Caco-2 (cell line): ENCODE data around the gene LRRK2. TPM values are rescaled to one million over a fixed set of nuclear protein-coding genes. Genes with fewer than 3 reads are reported as not detected.

ENCODE experiments used
- BruUV-seq: library from RNA; stranded (reverse); fragments of 400-500 nt; replicated peaks from 2 replicates; lab custom pipeline; 2021; lab: Mats Ljungman, UMichigan
- CTCF ChIA-PET: fragments of 300-600 bp; sonication (Branson Sonifier 250); formaldehyde crosslinking; loops from one replicate; lab custom pipeline; 2022; ENCODE audit warnings: antibody characterized with exemption; lab: Charles Lee
- POLR2A ChIA-PET: fragments of 300-600 bp; sonication (Branson Sonifier 250); formaldehyde crosslinking; loops from one replicate; lab custom pipeline; 2022; ENCODE audit warnings: antibody characterized with exemption; lab: Charles Lee
- DNase-seq, 2 experiments: peaks; one replicate each; pipeline versions ENCODE4 v3.0.0 to v3.0.0-alpha.2; 2020 to 2022
- H3K27me3 ChIP-seq: replicated peaks from 2 replicates; pipeline ENCODE4 v1.6.0; 2011; ENCODE audit warnings: low read length; ENCODE audit not compliant: control insufficient read depth, insufficient read depth
- H3K36me3 ChIP-seq: 2 replicates; pipeline ENCODE4 v1.5.1; 2011; ENCODE audit warnings: low read length; ENCODE audit not compliant: control insufficient read depth, insufficient read depth
- H3K4me1 ChIP-seq: fragments of 250-450 bp; sonication (Bioruptor Pico); 2 replicates; pipeline ENCODE4 v1.5.1; 2020; ENCODE audit warnings: mild to moderate bottlenecking
- H3K4me3 ChIP-seq: 2 replicates; pipeline ENCODE4 v1.5.1; 2011; ENCODE audit warnings: low read depth, mild to moderate bottlenecking, control low read depth, low read length
- H3K9me3 ChIP-seq: fragments of 250-450 bp; sonication (Bioruptor Pico); 2 replicates; pipeline ENCODE4 v1.5.1; 2020; ENCODE audit warnings: mild to moderate bottlenecking, moderate library complexity
- H3K27ac Mint-ChIP-seq: one replicate; pipeline ENCODE4 v1.8.0; 2022; ENCODE audit warnings: mixed read lengths; ENCODE audit not compliant: unreplicated experiment
- H3K27me3 Mint-ChIP-seq: one replicate; pipeline ENCODE4 v1.8.0; 2022; ENCODE audit warnings: mixed read lengths; ENCODE audit not compliant: insufficient read depth, unreplicated experiment
- H3K36me3 Mint-ChIP-seq: one replicate; pipeline ENCODE4 v1.8.0; 2022; ENCODE audit warnings: mild to moderate bottlenecking, mixed read lengths; ENCODE audit not compliant: insufficient read depth, unreplicated experiment
- H3K4me1 Mint-ChIP-seq: one replicate; pipeline ENCODE4 v1.8.0; 2022; ENCODE audit warnings: low read depth, mixed read lengths; ENCODE audit not compliant: unreplicated experiment
- H3K4me3 Mint-ChIP-seq: one replicate; pipeline ENCODE4 v1.8.0; 2022; ENCODE audit warnings: mild to moderate bottlenecking, moderate library complexity, mixed read lengths; ENCODE audit not compliant: unreplicated experiment
- H3K9me3 Mint-ChIP-seq: one replicate; pipeline ENCODE4 v1.8.0; 2022; ENCODE audit warnings: mixed read lengths; ENCODE audit not compliant: unreplicated experiment
- CTCF ChIP-seq, 2 experiments: fragments of 200-600 bp in 1 of 2; IDR thresholded peaks; 1 replicate in 1 of 2; 2 replicates in 1 of 2; pipeline versions ENCODE4 v1.5.1 to v1.8.0; 2011 to 2022; ENCODE audit warnings: antibody characterized with exemption in 1 of 2, control low read depth in 1 of 2, inconsistent platforms in 1 of 2, low read depth in 1 of 2, low read length in 1 of 2, mild to moderate bottlenecking in 1 of 2, moderate library complexity in 1 of 2; ENCODE audit not compliant: insufficient read depth in 1 of 2, severe bottlenecking in 1 of 2, unreplicated experiment in 1 of 2
- intact Hi-C: fragments of 100-400 bp; cut with micrococcal nuclease; formaldehyde crosslinking; loops from one replicate; pipeline ENCODE4 v1.10.0; 2022; ENCODE audit not compliant: unreplicated experiment
- total RNA-seq: library from RNA; stranded (reverse); gene quantifications from 2 replicates; pipeline ENCODE4 v1.2.3, GENCODE V29; 2022

LRRK2 gene
- total RNA-seq, 1 experiment from 2014 or later: 0.11 TPM

- Histone ChIP-seq H3K4me1 (no peaks in the 10 kb centered on the region; the same call in 1 of the 2 replicates), H3K36me3 (no peaks in the 10 kb centered on the region), H3K9me3 (0 out of 2 replicates have a peak, but pooled peaks cover 4% of the 10 kb centered on the region), H3K27me3 (peaks cover 4% of the 10 kb centered on the region), H3K4me3 (no peak overlapping the region)
- BruUV-seq: no TSS peak
- Mint-ChIP-seq H3K9me3 (no peaks in the 10 kb centered on the region), H3K4me1 (no peaks in the 10 kb centered on the region), H3K4me3 (no peak overlapping the region), H3K36me3 (no peaks in the 10 kb centered on the region), H3K27ac (no peak overlapping the region), H3K27me3 (peaks cover 18% of the 10 kb centered on the region)
- TF ChIP-seq CTCF (IDR thresholded peaks at IDR 0.05; ENCODE audit: insufficient read depth in 1 of 2, low read depth in 1 of 2, low read length in 1 of 2, severe bottlenecking in 1 of 2, unreplicated experiment in 1 of 2): no peak
- POLR2A ChIA-PET: no interaction called here
- no peak for DNase-seq
- CTCF ChIA-PET: no interaction called here
- intact Hi-C loops: no loop called here
Observed at GRCh38 chr12:40229690-40230651, 5.2 kb downstream of the LRRK2 start.

- Mint-ChIP-seq H3K9me3 (no peaks in the 10 kb centered on the region), H3K27me3 (peaks cover 6% of the 10 kb centered on the region), H3K36me3 (no peaks in the 10 kb centered on the region), H3K4me1 (no peaks in the 10 kb centered on the region), H3K4me3 (no peak overlapping the region), H3K27ac (no peak overlapping the region)
- CTCF ChIA-PET: no interaction called here
- Histone ChIP-seq H3K9me3 (no peaks in the 10 kb centered on the region), H3K4me3 (no peak overlapping the region), H3K36me3 (no peaks in the 10 kb centered on the region), H3K4me1 (no peaks in the 10 kb centered on the region), H3K27me3 (no peaks in the 10 kb centered on the region)
- no peak for TF ChIP-seq CTCF (IDR thresholded peaks at IDR 0.05; ENCODE audit: insufficient read depth in 1 of 2, low read depth in 1 of 2, low read length in 1 of 2, severe bottlenecking in 1 of 2, unreplicated experiment in 1 of 2)
- no TSS peak for BruUV-seq
- POLR2A ChIA-PET: no interaction called here
- no peak for DNase-seq
- intact Hi-C loops: no loop called here
Observed at GRCh38 chr12:40232602-40233001, 7.8 kb downstream of the LRRK2 start.

GRCh38 chr12:40233741-40234367, 9.1 kb downstream of the LRRK2 start:
- Mint-ChIP-seq H3K4me3 (no peak overlapping the region), H3K36me3 (no peaks in the 10 kb centered on the region), H3K9me3 (no peaks in the 10 kb centered on the region), H3K27me3 (peaks cover 2% of the 10 kb centered on the region), H3K4me1 (no peaks in the 10 kb centered on the region), H3K27ac (no peak overlapping the region)
- no peak for DNase-seq
- intact Hi-C loops: no loop called here
- Histone ChIP-seq H3K36me3 (no peaks in the 10 kb centered on the region), H3K27me3 (no peaks in the 10 kb centered on the region), H3K4me3 (no peak overlapping the region), H3K9me3 (no peaks in the 10 kb centered on the region), H3K4me1 (no peaks in the 10 kb centered on the region)
- CTCF ChIA-PET: no interaction called here
- POLR2A ChIA-PET: no interaction called here
- TF ChIP-seq CTCF (IDR thresholded peaks at IDR 0.05; ENCODE audit: insufficient read depth in 1 of 2, low read depth in 1 of 2, low read length in 1 of 2, severe bottlenecking in 1 of 2, unreplicated experiment in 1 of 2): no peak
- BruUV-seq: no TSS peak
